Measurements from ENCODE around the gene CAMK2B. TPM values are rescaled to one million over a fixed set of nuclear protein-coding genes. Genes with fewer than 3 reads are reported as not detected.

The CAMK2B gene
- total RNA-seq, 4 donors from 2014 or later = 0.44 to 5.1 (median 0.81) TPM

DNA sequence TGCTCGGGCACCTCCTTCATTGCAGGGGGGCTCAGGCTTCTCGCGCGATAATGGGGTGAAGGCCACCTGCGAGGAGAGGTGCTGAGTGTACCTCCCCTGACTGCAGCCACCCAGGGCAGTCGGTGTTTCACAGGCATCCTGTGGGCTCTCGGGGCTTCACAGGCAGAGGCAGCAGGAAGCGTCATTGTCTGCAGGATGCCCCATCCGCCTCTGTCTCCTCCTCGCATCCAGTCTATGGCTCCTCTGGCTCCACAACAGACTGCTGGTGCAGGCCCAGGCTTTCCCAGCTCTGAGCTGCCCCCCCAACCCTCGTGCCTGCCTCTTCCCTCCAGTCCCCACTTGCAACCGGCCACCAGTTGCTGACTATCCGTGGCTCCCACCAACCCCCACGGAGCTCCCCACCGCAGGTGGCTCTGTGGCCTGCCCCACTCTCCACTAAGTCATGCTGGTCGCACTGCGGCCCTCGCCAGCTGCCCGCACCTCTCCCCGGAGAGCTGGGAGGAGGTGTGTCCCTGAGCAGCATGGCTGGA is 36.5 kb downstream of the CAMK2B start:
- TF ChIP-seq, protein P1, sequence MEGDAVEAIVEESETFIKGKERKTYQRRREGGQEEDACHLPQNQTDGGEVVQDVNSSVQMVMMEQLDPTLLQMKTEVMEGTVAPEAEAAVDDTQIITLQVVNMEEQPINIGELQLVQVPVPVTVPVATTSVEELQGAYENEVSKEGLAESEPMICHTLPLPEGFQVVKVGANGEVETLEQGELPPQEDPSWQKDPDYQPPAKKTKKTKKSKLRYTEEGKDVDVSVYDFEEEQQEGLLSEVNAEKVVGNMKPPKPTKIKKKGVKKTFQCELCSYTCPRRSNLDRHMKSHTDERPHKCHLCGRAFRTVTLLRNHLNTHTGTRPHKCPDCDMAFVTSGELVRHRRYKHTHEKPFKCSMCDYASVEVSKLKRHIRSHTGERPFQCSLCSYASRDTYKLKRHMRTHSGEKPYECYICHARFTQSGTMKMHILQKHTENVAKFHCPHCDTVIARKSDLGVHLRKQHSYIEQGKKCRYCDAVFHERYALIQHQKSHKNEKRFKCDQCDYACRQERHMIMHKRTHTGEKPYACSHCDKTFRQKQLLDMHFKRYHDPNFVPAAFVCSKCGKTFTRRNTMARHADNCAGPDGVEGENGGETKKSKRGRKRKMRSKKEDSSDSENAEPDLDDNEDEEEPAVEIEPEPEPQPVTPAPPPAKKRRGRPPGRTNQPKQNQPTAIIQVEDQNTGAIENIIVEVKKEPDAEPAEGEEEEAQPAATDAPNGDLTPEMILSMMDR (IDR thresholded peaks at IDR 0.05; ENCODE audit: low read depth) = no peak

DNA sequence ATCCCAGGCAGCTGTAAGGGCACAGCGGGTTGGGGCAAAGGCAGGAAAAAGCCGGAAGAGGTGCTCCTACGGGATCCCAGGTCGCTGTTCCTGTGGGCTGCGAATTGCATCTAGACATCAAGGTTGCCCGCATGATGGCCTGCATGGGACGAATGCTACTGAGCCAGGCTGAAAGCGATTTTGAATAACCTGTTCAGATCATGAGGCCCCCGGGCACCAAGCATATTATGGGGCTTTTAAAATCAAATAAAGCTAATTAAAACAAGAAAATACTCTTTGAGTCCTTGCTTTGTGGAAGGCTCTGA is 37.1 kb downstream of the CAMK2B start:
- TF ChIP-seq, protein P1 (IDR thresholded peaks at IDR 0.05; ENCODE audit: low read depth) = no peak

DNA sequence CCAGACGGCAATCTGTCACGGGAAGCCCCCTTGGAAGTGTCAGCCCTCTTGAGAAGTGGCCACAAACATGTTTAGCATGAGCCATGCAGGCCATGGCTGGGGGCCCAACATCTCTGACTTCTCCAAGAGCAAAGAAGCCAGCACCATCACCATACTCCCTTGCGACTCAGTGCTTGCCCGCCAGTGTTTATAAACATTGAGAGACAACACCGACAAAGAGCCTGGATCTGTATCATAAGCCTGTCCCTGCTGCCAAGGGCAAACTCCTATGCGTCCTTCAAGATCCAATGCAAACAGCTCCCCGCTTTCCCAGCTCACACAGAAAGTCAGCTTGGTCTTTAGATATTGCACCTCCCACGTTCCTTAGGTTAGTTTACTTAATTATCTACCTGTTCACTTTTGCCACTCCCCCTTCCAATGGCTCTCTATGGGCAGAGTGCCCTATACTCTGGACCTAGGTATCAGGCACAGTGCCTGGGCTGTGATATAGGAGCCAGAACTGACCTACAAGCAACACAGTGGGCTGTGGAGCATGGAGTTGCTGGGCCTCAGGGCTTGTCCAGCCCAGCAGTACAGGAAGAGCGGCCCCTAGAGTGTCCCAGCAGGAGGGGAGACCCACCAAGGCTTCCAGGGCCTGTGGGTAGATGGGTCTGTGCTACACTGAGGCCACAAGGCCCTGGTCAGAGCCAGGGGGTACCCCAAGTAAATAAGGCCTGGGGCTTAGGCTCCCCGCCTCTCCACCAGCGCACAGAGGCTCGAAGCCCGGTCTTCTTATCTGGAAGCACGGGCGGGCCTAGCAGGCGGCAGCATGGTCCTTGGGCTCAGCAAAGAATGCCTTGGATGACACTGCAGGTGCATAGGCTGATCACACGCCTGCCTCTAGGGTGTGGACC is 37.7 kb downstream of the CAMK2B start:
- TF ChIP-seq, protein P1 (IDR thresholded peaks at IDR 0.05; ENCODE audit: low read depth) = no peak

DNA sequence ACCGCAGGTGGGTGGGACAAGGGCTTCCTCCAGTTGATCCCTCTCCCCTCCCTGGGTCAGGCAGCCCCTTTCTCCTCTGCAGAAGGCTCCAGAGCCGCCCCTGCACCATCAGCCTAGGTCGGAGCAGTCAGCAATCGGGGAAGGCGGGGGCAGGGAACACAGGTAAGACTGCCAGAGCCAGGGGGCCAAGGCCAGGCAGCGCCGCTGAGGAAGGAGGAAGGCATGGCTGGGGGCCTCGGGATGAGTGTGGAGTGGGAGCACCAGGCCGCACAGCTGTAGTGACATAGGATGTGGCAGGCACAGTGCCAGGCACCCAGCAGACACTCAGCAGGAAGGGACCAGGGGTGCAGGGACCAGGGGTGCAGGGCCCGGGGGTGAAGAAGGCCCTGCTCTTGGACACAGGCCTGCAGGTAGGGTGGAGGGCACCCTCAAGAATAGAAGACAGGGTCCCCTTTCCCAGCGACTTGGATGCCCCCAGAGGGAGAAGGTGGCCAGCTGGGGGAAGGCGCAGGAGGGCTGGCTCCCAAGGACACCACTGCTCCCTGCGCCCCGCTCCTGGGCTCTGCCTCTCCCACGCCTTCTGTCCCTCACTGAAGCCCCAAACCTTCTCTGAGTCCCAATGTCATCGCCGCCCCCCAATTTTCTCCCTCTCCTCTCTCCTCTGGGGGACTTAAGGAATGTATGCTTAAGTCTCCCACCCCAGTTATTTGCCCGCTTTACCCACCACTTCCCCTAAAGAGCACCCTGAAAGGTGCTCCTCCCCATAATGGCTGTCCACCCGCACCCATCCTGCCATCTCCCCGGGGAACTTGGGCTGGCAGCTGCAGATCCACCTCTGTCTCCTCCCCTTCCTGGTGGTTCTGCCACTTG is 38.5 kb downstream of the CAMK2B start:
- TF ChIP-seq, protein P1 (IDR thresholded peaks at IDR 0.05; ENCODE audit: low read depth) = no peak

DNA sequence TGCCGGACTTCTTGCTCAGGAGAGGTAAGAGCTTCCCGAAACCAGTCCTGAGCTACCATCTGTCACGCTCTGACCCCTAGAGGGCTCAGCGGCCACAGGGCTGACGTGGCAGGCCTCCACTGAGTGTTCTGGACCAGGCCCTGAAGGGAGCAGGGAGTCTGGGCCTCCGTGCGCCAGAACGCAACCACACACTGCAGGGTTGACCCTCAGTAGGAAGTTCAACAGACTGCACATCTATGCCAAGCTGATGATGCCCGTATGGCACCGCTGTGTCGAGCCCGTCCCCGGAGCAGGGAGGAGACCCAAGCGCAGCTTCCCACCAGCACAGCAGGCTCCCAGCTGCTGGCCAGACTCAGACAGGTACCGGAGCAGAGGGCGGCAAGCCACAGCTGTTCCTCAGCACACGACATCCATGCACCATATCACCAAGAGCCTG is 39.2 kb downstream of the CAMK2B start:
- TF ChIP-seq, protein P1 (IDR thresholded peaks at IDR 0.05; ENCODE audit: low read depth) = no peak

DNA sequence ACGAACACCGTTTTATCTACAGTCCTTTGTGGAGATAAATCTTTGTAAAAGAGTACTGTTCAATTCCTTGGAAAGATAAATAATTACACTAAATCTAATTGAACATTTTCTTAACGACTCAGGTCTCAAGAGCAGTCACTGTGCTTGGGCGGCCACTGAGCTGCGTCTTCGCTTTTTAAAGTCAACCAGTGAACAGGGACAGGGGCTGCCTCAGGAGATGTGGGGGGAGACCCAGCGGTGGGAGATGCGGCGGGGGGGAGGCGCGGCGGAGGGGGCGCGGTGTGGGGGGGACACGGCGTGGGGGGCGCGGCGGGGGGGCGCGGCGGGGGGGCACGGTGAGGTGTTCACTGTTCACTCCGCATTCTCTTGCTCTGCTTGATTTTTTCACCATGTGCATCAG is 39.8 kb downstream of the CAMK2B start:
- TF ChIP-seq, protein P1 (IDR thresholded peaks at IDR 0.05; ENCODE audit: low read depth) = no peak

Data from subcutaneous adipose tissue (tissue), 4 donors.